ENCODE measurements around the gene FARS2. TPM values are rescaled to one million over a fixed set of nuclear protein-coding genes. Genes with fewer than 3 reads are reported as not detected.

FARS2 gene
- total RNA-seq, 1 donor from 2014 or later: 11.6 TPM

GRCh38 chr6:5457983-5458683, 196.8 kb downstream of the FARS2 start:
- DNase-seq (ENCODE audit: extremely low read depth, low read depth, low spot score): no peak

GRCh38 chr6:5459346-5459745, 198.0 kb downstream of the FARS2 start:
- no peak for DNase-seq (ENCODE audit: extremely low read depth, low read depth, low spot score)

DNA sequence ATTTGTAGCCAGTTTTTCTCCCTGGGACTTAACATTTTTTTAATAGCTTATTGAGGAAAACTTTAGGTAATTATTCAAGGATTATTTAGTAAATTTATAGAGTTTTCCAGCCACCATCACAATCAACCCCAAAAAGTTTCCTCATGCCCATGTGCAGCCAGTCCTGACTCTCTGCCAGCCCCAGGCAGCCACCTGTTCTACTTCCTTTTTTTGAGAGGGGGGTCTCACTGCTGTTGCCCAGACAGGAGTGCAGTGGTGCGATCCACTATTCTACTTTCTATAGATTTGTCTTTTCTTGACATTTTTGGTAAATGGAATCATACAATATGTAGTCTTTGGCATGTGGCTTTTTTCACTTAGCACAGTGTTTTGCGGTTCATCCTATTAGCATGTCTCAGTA, 200.1 kb downstream of the FARS2 start:
- DNase-seq (ENCODE audit: extremely low read depth, low read depth, low spot score): no peak

- DNase-seq (ENCODE audit: extremely low read depth, low read depth, low spot score): no peak
These were observed 201.5 kb downstream of the FARS2 start for GRCh38 chr6:5462856-5463255.

DNA sequence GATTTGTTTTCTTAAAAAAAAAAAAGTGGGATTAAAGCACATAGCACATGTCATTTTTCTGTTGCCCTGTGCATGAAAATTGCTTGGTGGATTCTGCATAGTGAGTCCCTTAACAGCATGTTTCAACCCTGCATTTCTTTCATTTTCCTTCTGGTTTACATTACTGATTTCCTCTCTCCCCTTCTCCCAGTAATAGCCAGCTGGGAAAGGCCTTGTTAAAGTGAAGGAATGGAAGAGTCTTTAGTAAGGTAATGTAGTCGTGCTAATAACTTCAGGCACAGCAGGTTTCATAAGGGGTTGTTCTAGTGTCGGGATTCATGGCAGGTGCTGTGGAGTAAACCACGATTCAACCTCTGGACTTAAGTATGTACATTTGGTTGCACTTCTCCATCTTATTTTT, 202.4 kb downstream of the FARS2 start:
- DNase-seq (ENCODE audit: extremely low read depth, low read depth, low spot score): no peak

- no peak for DNase-seq (ENCODE audit: extremely low read depth, low read depth, low spot score)
These were observed 203.0 kb downstream of the FARS2 start for GRCh38 chr6:5464099-5464885.

- peak; percentile 27 for DNase-seq (ENCODE audit: extremely low read depth, low read depth, low spot score)
These were observed 205.2 kb downstream of the FARS2 start for GRCh38 chr6:5466281-5467136.

GRCh38 chr6:5468586-5468985, 207.3 kb downstream of the FARS2 start:
- no peak for DNase-seq (ENCODE audit: extremely low read depth, low read depth, low spot score)

DNA sequence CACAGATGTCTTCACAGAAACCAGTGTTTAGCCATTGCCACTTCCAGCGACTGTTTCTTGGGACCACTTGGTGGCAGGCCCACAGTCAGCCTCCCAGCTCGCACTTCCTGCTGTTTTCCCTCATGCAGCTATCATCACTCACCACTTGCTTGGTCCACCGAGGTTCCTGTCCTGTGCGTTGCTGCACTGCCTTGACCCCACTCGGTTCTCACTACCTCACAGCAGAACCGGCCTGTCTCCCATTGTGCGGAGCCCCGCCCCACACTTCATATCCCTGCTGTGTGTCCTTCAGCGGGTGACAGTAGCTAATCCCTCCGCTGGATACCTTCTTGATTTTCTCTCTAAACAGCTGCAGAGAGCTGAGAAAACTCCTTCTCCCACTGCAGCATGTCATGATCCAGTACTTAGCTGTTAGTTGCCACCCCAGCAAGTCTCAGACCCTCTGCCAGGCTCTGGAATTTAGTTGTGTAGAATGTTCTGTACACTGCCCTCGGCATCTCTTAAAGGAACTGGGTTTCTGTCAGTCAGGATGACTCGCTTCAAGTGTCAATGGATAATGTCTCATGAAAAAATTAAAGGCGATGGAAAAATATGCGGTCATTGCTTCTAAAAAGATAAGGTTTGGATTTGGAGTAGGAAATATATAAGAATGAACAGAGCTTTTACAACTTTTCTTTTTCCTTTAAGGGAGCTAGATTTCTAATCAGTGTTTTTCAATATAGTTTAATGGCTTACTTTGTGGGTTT, 208.0 kb downstream of the FARS2 start:
- DNase-seq (ENCODE audit: extremely low read depth, low read depth, low spot score): no peak

- peak; percentile 16 for DNase-seq (ENCODE audit: extremely low read depth, low read depth, low spot score)
These were observed 209.7 kb downstream of the FARS2 start for GRCh38 chr6:5471044-5471443.

GRCh38 chr6:5471637-5472398, 210.5 kb downstream of the FARS2 start:
- DNase-seq (ENCODE audit: extremely low read depth, low read depth, low spot score): no peak

GRCh38 chr6:5472571-5472970, 211.3 kb downstream of the FARS2 start:
- no peak for DNase-seq (ENCODE audit: extremely low read depth, low read depth, low spot score)

DNA sequence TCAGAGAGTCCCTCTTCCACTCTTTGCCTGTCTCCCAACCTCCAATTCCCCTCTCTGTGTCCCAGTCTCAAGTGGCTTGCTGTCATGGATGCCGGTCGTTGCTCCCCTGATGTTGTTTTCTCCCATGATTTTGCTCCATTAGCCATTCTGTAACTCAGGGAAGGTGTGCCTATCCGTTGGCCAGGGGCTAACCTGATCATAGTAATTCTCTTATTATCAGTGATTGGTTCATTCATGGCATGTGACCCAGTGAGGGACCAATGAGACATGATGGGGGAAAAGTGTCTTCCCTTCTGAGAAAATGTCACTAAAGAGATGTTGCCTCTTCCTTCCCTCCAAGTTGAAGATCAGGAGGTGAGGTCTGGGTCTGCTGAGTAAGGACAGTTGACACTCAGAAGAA, 214.5 kb downstream of the FARS2 start:
- DNase-seq (ENCODE audit: extremely low read depth, low read depth, low spot score): no peak

DNA sequence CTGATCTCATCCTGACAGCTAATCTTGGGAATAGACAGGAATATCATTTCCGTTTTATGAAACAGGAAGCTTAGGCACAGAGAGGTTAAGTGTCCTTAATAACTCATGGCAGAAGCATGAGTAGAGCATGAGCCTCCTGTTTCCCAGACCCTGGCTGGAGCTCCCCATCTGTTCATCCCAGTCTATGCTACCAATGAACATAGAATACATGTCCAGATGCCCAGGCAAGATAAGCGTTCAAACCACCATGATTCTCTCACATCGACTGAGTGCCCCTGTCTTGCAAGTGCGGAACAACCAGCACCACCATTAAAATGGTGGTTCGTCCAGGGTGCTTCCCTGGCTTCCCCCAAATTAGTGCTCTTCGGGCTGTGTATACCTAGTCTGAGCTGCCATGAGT, 217.1 kb downstream of the FARS2 start:
- DNase-seq (ENCODE audit: extremely low read depth, low read depth, low spot score): no peak

DNA sequence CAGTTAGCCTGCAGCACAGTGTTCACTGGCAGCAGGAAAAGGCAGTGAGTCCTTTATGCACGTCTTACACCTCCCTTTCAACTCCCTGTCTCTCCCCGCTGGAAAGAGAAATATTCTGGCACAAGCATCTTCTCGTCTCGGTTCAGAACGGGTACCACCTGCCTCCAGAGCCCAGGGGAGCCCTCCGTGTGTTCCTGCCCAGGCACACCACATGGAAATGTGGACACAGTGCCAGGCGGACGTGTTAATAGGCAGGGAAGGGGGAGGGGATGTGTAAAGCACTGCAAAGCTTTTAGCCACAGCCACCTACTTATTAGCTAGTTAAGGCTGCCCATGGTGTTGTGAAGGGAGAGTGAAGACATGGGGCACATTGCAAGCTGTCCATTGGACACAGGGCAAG, 219.7 kb downstream of the FARS2 start:
- DNase-seq (ENCODE audit: extremely low read depth, low read depth, low spot score): no peak

DNA sequence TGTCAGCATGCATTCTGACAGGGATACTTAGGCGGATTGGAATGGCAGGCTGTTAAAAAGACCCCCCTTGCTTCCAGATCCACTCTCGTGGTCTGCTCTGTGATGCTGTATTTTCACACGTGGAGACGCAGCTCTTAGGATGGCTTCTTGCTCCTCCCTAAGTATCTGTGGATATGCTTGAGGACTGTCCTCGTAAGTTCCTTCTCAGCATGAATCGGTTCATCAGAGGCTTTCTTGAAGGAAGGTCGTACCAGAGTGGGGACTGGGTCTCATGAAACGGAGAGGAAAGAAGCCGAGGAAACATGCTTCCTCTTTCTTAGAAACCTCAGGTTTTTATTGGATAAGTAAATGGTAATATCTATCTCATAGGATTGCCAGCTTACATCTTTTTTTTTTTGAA, 220.4 kb downstream of the FARS2 start:
- DNase-seq (ENCODE audit: extremely low read depth, low read depth, low spot score): no peak

GRCh38 chr6:5482619-5483018, 221.3 kb downstream of the FARS2 start:
- DNase-seq (ENCODE audit: extremely low read depth, low read depth, low spot score): no peak

DNA sequence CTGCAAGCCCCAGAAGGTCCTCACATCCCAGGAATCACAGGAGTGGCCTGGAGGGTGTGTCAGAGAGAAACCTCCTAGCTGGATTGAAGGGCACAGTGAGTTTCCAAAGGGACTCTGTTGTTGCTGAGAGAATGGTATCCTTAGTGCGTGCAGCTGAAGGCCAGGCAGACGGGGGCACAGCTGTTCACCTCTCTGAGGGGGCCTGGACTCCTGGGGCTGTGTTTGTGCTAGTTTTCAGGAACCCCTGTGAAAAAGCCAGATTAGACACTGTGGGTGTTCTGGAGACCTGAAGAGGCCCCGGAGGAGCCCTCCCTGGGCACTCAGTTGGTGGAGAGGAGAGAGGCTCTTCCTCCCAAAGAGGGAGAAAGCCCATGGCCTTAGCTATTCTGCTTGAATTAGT, 223.4 kb downstream of the FARS2 start:
- no peak for DNase-seq (ENCODE audit: extremely low read depth, low read depth, low spot score)

DNA sequence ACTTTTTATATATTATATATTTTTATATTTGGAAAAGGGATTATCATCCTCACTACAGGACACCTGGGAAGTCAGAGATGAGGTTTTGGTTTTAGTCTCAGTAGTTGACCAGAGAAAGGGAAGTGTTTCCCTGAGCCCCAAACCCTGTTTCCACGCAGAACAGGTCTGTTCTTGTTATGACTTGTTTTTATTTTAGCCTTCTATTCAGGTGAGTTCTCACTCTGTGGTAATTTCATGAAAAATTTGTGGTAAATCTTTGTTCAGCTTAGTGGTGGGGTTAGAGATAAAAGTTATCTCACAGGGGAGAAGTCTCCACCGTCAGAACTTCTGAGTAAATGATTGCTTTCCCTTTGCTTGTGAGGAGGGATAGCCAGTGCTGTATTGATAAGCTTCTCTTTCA, 224.9 kb downstream of the FARS2 start:
- DNase-seq (ENCODE audit: extremely low read depth, low read depth, low spot score): no peak

DNA sequence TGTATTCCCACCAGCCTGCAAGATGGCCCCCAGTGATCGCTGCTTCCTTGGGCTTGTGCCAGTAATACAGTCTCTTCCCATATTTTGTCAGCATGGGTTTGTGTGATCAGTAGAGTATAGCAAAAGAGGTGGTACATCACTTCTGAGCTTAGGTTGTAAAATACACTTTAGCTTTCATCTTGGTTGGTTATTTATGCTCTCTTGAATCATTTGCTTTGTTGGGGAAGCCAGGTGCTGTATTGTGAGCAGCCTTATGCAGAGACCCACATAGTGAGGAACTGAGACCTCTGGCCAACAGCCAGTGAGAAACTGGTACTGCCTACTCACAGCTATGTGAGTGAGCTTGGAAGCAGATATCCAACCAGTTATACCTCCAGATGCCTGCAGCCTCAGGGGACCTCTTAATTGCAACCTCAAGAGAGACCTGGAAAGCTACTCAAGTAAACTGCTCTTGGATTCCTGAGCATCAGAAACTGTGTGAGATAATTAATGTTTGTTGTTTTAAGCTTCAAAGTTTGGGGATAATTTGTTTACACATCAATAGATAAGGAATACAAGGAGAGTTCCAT, 229.3 kb downstream of the FARS2 start:
- DNase-seq (ENCODE audit: extremely low read depth, low read depth, low spot score): no peak
